Endothelial cell (in vitro differentiated cells): ENCODE data around the gene PLD1. TPM values are rescaled to one million over a fixed set of nuclear protein-coding genes. Genes with fewer than 3 reads are reported as not detected.

Experiments used
- DNase-seq: peaks from one replicate; pipeline ENCODE4 v3.0.0; 2021; ENCODE audit warnings: low spot score
- H3K27ac Mint-ChIP-seq: one replicate; pipeline ENCODE4 v1.8.0; 2021; ENCODE audit warnings: mixed read lengths, inconsistent platforms; ENCODE audit not compliant: unreplicated experiment
- H3K27me3 Mint-ChIP-seq: one replicate; pipeline ENCODE4 v1.8.0; 2021; ENCODE audit warnings: mild to moderate bottlenecking, moderate library complexity, mixed read lengths, inconsistent platforms; ENCODE audit not compliant: unreplicated experiment
- H3K36me3 Mint-ChIP-seq: one replicate; pipeline ENCODE4 v1.8.0; 2021; ENCODE audit warnings: mild to moderate bottlenecking, low read depth, mixed read lengths, inconsistent platforms; ENCODE audit not compliant: unreplicated experiment
- H3K4me1 Mint-ChIP-seq: one replicate; pipeline ENCODE4 v1.8.0; 2021; ENCODE audit warnings: mild to moderate bottlenecking, mixed read lengths, inconsistent platforms; ENCODE audit not compliant: unreplicated experiment
- H3K4me3 Mint-ChIP-seq: one replicate; pipeline ENCODE4 v1.8.0; 2021; ENCODE audit warnings: mild to moderate bottlenecking, mixed read lengths, inconsistent platforms; ENCODE audit not compliant: unreplicated experiment
- H3K9me3 Mint-ChIP-seq: one replicate; pipeline ENCODE4 v1.8.0; 2021; ENCODE audit warnings: mixed read lengths, inconsistent platforms; ENCODE audit not compliant: unreplicated experiment
- CTCF ChIP-seq: fragments of 200-600 bp; sonication (generic); IDR thresholded peaks from one replicate; pipeline ENCODE4 v1.5.0; 2021; ENCODE audit warnings: antibody characterized with exemption; ENCODE audit not compliant: unreplicated experiment
- total RNA-seq: library from RNA; stranded (reverse); fragmentation: NEBNext Ultra II Directional; extraction: Animal tissue kit (Norgen Biotek cat#: 25700); gene quantifications from one replicate; pipeline ENCODE4 v1.2.1, GENCODE V29; 2021; ENCODE audit not compliant: unreplicated experiment

The PLD1 gene
- total RNA-seq, 1 donor from 2014 or later: 61.5 TPM

DNA sequence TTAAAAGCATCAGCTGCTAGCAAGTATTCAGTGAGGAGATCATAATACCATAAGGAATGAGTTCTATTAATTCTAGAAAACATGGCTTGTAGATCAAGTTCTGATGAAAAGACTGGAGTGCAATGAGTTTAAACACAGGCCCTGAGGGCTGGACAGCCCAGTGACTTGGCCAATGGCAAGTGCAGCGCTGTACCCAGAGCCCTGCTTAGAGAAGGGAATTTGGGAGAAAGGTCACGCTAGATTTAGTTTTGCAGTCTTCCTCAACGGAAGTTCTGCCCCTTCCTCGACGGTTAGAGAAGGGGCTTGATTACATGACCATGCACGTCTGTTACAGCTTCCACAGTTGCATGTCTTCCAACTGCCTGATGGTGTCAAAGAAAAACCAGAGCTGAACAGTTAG lies 36.9 kb upstream of the PLD1 start:
- no peak for TF ChIP-seq CTCF
- DNase-seq: no peak
- Mint-ChIP-seq H3K27ac (no peak overlapping the region), H3K9me3 (no peaks in the 10 kb centered on the region), H3K36me3 (peaks cover 4% of the 10 kb centered on the region), H3K27me3 (peaks cover 2% of the 10 kb centered on the region), H3K4me3 (no peak overlapping the region), H3K4me1 (peaks cover 9% of the 10 kb centered on the region)

DNA sequence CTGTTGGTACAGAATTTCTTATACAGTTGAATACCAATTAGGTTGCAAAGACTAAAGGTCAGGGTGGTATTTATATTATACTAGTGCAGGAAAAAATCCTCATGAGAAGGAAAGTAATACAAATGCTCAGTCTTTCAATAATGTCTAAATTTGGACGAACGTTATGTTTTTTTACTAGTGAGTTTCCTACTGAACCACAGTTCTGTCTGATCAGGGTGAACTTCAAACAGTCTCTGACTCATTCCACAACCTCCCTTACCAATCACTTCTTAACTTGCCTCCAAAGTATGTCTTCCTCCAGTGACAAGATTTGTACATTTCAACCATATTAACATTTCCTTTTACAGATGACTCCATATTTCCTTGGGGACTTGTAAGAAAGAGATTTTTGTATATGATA lies 36.3 kb upstream of the PLD1 start:
- Mint-ChIP-seq H3K4me3 (no peak overlapping the region), H3K9me3 (no peaks in the 10 kb centered on the region), H3K27me3 (peaks cover 2% of the 10 kb centered on the region), H3K4me1 (peaks cover 14% of the 10 kb centered on the region), H3K36me3 (peaks cover 4% of the 10 kb centered on the region), H3K27ac (no peak overlapping the region)
- DNase-seq: no peak
- no peak for TF ChIP-seq CTCF

- no peak for DNase-seq
- peaks cover 21% of the 10 kb centered on the region for H3K4me1 Mint-ChIP-seq
- TF ChIP-seq CTCF: no peak
- peaks cover 4% of the 10 kb centered on the region for H3K36me3 Mint-ChIP-seq
- no peaks in the 10 kb centered on the region for H3K9me3 Mint-ChIP-seq
- H3K27me3 Mint-ChIP-seq: peaks cover 2% of the 10 kb centered on the region
- H3K4me3 Mint-ChIP-seq: no peak overlapping the region
- H3K27ac Mint-ChIP-seq: no peak overlapping the region
Measured at GRCh38 chr3:171845481-171846284, 35.4 kb upstream of the PLD1 start.

- no peaks in the 10 kb centered on the region for H3K9me3 Mint-ChIP-seq
- peaks cover 4% of the 10 kb centered on the region for H3K36me3 Mint-ChIP-seq
- peaks cover 2% of the 10 kb centered on the region for H3K27me3 Mint-ChIP-seq
- H3K27ac Mint-ChIP-seq: no peak overlapping the region
- DNase-seq: no peak
- H3K4me1 Mint-ChIP-seq: peaks cover 28% of the 10 kb centered on the region
- H3K4me3 Mint-ChIP-seq: no peak overlapping the region
- no peak for TF ChIP-seq CTCF
Measured at GRCh38 chr3:171844873-171845272, 34.6 kb upstream of the PLD1 start.

GRCh38 chr3:171842864-171843518 lies 32.7 kb upstream of the PLD1 start, which contains the start of gene TMEM212:
Gene TMEM212, plus strand, starts transcription at chr3:171843349. Its CDS starts 35 bp downstream, at chr3:171843384.
- peaks cover 39% of the 10 kb centered on the region for H3K4me1 Mint-ChIP-seq
- H3K9me3 Mint-ChIP-seq: no peaks in the 10 kb centered on the region
- no peak for TF ChIP-seq CTCF
- H3K4me3 Mint-ChIP-seq: no peak within 1 kb of the TSS
- H3K27me3 Mint-ChIP-seq: peaks cover 2% of the 10 kb centered on the region
- DNase-seq: no peak
- H3K27ac Mint-ChIP-seq: peak within 1 kb of the TSS; percentile 98
- no peaks in the 10 kb centered on the region for H3K36me3 Mint-ChIP-seq
